HTERT RPE-1 (cell line): ENCODE results near the gene ABHD16A.

Source experiments
- in situ Hi-C: fragments of 300-500 bp; cut with MboI; formaldehyde crosslinking; loops from 4 replicates; pipeline ENCODE4 v1.14.3; 2020; ENCODE audit warnings: low sequenced_read_pairs

Gene ABHD16A

GRCh38 chr6:31732029-31732428, 28.9 kb upstream of the ABHD16A start:
- in situ Hi-C loops: no loop called here

- in situ Hi-C loops: no loop called here
These were observed 27.5 kb upstream of the ABHD16A start for GRCh38 chr6:31730631-31731086.

DNA sequence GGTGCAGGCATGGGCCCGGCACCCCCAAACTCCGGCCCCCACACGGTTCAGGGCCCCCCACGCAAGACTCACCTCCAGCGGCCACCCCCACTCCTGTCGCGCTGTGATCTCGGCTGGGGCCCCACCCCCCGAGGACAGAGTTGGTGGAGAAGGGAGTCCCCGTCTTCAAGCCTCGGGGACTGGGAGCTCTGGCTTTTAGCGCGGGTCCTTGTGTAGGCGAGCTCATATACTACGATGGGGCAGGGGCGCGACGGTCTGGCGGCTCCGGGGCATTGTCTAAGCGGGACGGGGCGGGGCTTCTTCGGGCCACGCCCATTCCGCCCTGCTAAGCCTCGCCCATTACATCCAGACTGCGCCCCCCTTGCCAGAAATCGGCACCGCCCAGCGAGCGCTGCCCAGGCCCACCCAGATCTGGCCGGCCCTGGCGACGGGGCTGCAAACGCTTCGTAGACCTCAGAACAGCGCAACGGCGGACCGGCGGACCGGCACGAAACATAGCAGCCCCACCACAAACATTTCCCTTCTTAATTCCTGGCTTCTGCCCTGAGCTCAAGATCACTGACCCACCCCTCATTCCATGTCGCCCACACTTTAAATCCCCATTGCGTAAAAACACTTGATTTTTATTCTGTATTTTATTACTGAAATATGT, 27.0 kb upstream of the ABHD16A start:
- in situ Hi-C loops: no loop called here

DNA sequence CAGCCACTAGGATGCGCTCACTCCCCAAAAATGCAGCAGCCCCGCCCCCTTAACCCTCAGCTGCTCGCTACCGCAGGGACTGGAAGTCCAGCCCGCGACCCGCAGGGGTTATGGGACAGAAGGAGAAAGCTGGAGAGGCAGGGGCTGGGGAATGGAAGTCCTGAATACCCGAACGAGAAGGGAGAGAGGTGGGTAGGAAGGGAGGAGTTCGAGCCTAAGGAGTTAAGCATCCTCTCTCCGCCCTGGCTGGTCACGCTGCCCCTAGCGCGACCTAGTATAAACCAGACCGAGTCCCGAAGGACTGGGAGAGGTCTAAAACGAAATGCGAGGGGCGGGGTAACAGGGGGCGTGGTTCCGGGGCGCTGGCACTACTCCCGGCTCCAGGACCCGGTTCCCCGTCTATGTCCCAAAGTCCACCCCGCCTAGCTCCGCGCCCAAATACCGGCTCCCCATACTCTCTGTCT, 26.4 kb upstream of the ABHD16A start:
- in situ Hi-C loops: no loop called here

- in situ Hi-C loops: no loop called here
These were observed 25.8 kb upstream of the ABHD16A start, which contains the start of gene DDAH2 for GRCh38 chr6:31728767-31729514. TSS of gene DDAH2 (minus strand) at chr6:31729299. CDS start at chr6:31729161, 138 bp downstream.

DNA sequence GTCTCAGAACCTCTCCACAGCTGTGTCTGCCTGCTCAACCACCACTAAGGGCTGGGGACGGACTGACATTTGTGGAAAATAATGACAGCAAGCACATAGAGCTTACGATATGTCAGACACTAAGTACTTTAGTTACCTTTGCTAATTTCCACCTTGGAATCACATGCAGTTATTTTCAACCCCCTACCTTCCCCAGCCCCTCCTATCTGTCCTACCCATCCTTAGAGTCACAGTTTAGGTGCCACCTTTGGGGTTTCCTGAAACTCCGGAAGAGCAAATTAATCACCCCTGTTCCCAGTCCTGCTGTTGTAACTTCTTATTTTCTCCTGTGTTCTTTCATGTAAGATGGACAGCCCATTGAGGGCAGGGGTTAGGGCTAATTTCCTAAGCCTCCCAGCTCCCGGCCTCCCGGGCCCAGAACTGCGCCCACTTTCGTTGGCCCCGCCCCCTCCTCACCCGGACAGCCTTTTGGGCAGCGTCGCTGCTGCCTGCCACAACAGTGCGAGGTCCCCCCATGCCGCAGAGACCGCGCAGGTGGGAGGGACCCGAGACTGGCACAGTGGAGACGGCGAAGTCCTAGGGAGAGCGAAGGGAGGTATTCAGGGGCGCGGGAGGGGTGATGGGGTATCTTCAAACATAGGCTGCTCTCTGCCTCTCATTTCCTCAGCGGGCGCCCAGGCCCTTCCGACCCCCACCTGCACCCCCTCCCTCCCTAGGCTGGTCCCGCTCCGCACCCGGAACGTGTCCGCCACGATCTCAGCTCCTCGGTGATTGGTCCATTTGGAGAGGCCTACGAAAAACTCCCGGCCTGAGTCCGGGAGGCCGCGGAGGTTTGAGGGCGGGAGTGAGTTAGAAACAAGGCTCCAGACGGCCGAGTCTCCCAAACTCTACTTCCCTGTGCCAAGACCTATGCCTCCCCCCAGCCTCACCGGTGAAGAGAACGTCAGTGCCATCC, 24.9 kb upstream of the ABHD16A start:
- in situ Hi-C loops: no loop called here

DNA sequence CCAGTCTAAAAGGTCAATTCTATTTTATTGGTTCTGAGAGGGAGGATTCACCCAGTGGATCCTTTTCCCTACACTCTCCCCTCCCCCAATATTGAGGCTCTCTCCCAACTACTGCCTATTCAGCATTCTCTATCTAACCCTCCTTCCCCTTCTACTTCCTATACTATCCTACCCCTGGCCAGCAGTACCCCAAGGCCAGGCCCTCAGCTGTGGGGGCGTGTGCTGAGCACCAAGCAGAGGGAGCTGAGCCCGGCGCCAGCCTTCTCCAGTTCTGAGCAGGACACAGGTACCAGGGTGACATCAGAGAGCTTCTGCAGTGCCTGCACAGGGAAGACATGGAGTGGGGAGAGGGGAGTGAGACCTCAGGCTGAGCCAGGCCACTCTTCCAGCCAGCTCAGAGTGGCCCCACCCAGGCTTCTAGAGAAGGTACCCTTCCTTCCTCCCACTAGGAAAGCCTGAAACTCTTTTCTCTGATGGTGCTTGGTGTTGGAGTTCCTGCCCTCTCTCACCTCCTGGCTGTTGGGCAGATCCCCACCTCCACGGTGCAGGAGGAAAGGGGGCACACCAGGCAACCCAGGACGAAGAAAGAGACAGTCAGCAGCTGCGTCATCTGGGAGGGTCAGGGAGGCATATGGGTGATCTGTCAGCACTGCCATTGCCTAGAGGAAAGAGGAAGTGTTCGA, 24.1 kb upstream of the ABHD16A start:
- in situ Hi-C loops: no loop called here

- in situ Hi-C loops: no loop called here
These were observed 22.6 kb upstream of the ABHD16A start for GRCh38 chr6:31725502-31726350.

GRCh38 chr6:31723980-31724691, 21.0 kb upstream of the ABHD16A start:
- in situ Hi-C loops: no loop called here

- in situ Hi-C loops: no loop called here
These were observed 20.3 kb upstream of the ABHD16A start, which contains the start of gene MPIG6B for GRCh38 chr6:31723245-31723979. TSS of gene MPIG6B (plus strand) at chr6:31723373. CDS start at chr6:31723384, 11 bp downstream.

GRCh38 chr6:31722173-31722572, 19.0 kb upstream of the ABHD16A start:
- in situ Hi-C loops: no loop called here

- in situ Hi-C loops: no loop called here
These were observed 18.4 kb upstream of the ABHD16A start, which contains the start of gene LY6G6C for GRCh38 chr6:31721351-31722020. TSS of gene LY6G6C (minus strand) at chr6:31721746. CDS start at chr6:31721679, 67 bp downstream.

GRCh38 chr6:31720196-31720770, 17.2 kb upstream of the ABHD16A start:
- in situ Hi-C loops: no loop called here

DNA sequence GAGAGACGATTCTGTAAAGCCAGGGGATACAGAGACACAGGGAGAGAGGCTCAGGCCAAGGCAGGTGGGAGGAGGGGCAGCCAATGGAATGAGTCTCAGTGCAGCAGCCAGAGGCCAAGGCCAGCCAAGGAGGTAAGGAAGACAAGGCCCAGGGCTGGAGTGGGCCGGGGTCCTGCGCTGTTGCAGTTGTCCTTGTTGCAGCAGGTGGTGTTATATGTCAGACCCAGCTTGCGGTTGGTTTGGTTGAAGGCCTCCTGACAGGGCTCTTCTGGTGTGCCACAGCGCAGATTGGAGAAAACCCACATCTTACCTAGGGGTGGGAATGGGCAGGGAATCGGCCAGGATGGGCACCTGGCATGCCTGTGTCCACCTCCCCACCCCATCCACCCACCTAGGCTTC, 15.9 kb upstream of the ABHD16A start:
- in situ Hi-C loops: no loop called here

- in situ Hi-C loops: no loop called here
These were observed 15.1 kb upstream of the ABHD16A start for GRCh38 chr6:31718265-31718664.

- in situ Hi-C loops: no loop called here
These were observed 14.5 kb upstream of the ABHD16A start for GRCh38 chr6:31717499-31718222.
